GM19099 (cell line): Measurements from ENCODE around the gene MPG.

Experiments
- POLR2A ChIP-seq: IDR thresholded peaks from 3 replicates; pipeline ENCODE4 v1.6.1; 2011; ENCODE audit warnings: low read depth; ENCODE audit not compliant: insufficient read length; ENCODE audit errors: extremely low read depth

The MPG gene

GRCh38 chr16:105521-105920, 27.5 kb downstream of the MPG start:
- TF ChIP-seq POLR2A = no peak

GRCh38 chr16:106623-107324, 28.7 kb downstream of the MPG start:
- TF ChIP-seq POLR2A = no peak

GRCh38 chr16:112153-112840, 34.3 kb downstream of the MPG start:
- no peak for TF ChIP-seq POLR2A

- no peak for TF ChIP-seq POLR2A
Measured at GRCh38 chr16:114327-114726, 36.3 kb downstream of the MPG start.

GRCh38 chr16:116015-116414, 38.0 kb downstream of the MPG start:
- no peak for TF ChIP-seq POLR2A

GRCh38 chr16:117379-118365, 39.6 kb downstream of the MPG start:
- no peak for TF ChIP-seq POLR2A

GRCh38 chr16:118857-119256, 40.8 kb downstream of the MPG start:
- no peak for TF ChIP-seq POLR2A

- TF ChIP-seq POLR2A = no peak
Measured at GRCh38 chr16:119295-119694, 41.3 kb downstream of the MPG start.

GRCh38 chr16:119835-120491, 41.9 kb downstream of the MPG start:
- TF ChIP-seq POLR2A = no peak

GRCh38 chr16:120756-121155, 42.7 kb downstream of the MPG start:
- no peak for TF ChIP-seq POLR2A

- TF ChIP-seq POLR2A = no peak
Measured at GRCh38 chr16:122361-122760, 44.3 kb downstream of the MPG start.

GRCh38 chr16:125011-125410, 47.0 kb downstream of the MPG start:
- TF ChIP-seq POLR2A = no peak

- TF ChIP-seq POLR2A = no peak
Measured at GRCh38 chr16:129075-129474, 51.0 kb downstream of the MPG start.

- TF ChIP-seq POLR2A = no peak
Measured at GRCh38 chr16:130533-131173, 52.6 kb downstream of the MPG start.
